ENCODE results near the gene ADGRF5.

ADGRF5 gene

DNA sequence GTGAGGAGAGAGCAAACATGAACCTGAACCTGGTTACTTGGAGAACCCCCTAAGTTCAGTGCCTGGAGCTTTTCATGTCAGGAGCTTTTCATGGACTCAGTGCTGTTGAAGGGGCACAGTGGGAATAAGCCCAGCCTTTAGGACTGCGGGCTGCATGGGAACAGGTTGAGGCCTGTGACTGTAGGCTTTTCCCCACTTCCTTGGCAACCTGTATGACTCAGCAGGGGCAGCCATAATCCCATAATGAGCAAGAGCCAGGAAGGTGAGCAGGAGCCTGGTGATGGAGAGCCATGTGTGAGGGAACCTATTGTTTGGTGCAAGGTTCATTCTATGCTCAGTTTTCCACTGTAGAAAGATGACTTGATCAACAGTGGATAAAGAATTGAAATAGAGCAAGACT lies 105.1 kb downstream of the ADGRF5 start:
- no peak for DNase-seq

DNA sequence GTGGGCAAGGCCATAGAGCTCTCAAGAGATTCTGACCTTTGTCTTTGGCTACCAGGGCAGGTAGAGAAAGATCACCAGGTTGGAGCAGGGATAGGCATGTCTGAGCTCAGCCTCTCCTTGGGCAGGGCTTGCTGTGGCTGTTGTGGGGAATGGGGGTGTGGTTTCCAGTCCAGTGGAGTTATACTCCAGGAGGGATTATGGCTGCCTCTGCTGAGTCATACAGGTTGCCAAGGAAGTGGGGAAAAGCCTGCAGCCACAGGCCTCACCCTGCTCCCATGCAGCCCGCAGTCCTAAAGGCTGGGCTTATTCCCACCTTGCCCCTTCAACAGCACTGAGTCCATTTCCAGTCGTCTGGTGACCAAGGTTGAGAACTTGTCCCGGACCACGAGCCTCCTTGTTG lies 106.6 kb downstream of the ADGRF5 start:
- no peak for DNase-seq

DNA sequence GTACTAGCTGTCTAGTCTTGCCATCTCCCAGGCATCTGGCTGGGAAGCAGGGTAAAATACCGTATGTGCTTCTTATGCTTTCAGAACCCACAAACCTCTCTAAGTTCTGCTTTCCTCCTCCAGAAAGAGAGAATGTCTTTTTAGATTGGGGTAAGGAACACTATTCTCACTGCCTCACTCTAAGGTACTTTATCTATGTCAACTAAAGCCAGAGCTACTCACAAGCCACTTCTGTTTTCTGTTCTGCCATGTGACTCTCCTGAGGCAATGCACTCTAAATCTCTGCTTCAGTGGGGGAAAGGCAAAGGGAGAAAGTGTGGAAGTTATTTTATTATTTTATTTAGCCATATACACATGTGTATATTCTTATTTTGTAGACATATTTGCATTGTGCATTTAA lies 112.9 kb downstream of the ADGRF5 start:
- no peak for DNase-seq
